ENCODE results near the gene FEV.

Gene FEV

DNA sequence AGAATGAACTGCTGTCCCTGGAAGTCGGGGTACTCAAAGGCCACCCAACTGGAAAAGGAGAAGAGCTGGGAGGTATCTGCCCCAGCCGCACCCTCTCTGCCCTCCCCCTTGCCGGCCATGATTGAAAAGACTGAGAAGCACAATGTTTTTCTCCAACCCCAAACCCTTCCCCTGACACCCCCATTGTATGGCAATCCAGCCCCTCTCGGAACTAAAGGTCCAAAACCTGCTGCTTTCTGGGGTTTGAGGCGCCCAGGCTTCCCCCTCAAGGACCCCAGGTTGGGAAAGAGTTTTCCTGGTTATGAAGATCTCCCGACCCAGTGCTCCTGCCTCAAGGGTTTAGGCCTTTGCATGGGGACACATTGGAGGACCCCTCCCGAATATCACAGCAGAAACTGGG, 7.2 kb upstream of the FEV start:
- no peak for DNase-seq

DNA sequence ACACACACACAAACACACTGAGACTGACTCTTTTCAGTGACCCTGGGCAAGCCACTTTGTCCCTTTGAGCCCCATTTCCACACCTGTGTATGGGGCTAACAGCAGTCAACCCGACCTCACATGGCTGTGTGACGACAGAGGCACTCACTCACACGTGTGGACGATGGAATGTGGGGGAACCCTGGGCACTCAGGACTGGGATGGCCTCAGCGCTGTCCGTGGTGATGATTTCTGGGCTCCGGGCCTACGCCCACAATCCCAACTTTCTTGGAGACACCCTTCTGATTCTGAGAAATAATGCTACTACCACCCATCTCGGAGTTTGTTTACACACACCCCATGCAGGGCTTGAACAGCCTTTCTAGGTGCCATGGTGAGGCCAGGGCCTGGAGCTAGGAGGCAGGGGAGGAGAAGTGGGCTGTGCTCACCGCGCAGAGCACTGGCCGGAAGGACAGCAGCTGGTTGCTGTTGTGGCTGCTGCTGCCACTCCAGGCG, 6.7 kb upstream of the FEV start:
- DNase-seq, result no peak

- no peak for DNase-seq
Observed at GRCh38 chr2:218990612-218991011, 5.6 kb upstream of the FEV start.

- DNase-seq, result no peak
Observed at GRCh38 chr2:218990052-218990451, 5.1 kb upstream of the FEV start.

- DNase-seq, result no peak
Observed at GRCh38 chr2:218988650-218989049, 3.7 kb upstream of the FEV start.

GRCh38 chr2:218988164-218988563, 3.2 kb upstream of the FEV start:
- DNase-seq, result no peak

DNA sequence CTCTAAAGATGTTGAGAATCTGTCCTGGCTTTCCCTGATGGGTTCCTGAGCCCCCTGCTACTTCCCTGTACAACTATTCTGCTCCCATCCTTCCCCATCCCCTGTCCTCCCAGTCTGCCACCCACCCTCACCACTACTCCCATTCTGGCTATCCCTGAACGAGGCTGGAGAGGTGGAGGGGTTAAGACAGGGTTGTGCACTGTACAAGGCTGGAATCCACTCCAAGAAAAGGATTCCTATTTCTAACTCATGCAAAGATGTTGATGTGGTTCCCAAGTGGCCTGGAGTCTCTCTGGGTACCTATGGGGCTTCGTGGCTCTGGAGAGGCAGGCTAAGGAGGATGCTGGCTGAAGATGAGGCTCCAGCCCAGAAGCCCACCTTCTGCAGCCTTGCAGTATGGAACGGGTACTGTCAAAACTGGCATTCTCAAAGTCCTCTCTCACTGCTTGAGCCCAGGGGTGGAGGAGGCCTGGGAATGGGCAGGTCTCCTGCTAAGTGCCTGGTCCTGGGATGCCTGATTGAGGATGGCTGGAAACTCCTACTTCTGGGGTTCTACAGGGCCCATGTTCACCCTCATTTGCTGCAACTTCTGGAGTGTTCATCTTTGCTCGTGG, 1.3 kb upstream of the FEV start:
- DNase-seq, result no peak

DNA sequence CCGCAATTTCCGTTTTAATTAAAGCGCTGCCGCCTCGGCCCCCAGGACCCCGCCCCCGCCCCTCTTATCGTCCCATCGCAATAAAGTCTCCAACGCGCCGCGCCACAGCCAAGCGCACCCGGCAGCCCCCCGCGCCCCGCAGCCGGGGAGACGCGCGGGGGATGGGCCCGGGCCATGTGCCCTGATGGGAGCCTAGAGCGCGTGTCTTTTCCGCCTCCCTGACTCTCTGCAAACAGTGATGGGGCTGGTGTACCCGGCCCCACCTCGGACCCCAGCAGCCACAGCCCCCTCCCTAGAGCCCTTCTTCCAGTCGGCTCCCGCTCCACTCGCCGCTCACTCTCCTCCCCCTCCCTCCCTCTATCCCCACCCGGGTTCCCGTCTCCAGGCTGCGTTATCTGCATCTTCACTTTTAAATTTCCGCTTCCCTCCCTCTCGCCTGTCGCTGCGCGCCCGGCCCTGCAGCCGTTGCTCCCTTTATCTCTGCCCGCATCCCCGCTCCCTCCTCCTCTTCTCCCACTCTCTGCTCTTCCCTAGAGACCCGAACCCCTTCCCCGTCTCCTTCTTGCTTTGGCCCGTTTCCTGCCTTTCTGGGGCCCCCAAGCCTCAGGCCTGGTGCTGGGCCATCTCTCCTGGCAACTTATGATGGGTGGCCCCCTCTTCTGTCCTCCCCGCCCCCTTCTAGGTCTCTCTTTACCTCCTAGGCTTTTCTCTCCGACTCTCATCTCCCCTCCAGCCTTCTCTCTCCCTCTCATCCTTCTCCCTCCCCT, 524 bp upstream of the FEV start:
- no peak for DNase-seq

DNA sequence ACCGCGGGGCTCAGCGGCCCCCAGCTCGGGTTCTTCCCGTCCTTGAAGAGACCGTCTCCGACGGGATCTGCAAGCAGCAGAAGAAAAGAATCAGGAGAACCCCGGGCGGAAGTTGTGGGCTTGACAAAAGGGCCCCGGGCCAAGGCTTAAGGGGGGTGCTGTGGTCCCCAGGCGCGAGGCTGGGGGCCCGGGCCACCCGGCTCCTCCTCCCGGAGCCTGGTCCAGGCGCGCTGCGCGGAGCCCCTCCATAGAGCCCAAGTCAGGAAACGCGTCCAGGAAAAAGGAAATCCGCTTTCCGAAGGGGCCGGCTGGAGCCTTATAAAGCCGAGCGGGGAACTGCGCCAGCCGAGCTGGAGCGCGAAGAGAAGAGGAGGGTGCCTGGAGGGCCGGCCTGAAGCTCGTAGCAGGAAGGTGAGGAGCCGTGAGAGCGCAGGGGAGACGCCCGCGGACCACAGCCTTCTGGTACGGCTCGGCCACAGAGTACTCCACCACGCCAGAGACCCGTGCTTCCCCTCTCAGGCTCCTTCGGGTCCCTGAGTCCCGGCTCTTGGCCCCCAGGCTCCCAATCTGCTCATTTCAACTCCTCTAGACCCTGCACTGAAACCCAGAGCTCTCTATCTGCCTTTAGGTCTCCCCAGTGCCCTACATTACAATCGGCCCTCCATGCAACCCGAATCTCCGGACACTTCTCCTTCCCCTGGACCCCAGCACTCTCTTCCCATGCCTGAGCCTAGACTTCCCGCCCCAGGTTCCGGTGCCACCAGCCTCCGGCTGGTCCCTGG, 554 bp downstream of the FEV start:
- DNase-seq, result no peak

GRCh38 chr2:218983934-218984238, 1.1 kb downstream of the FEV start:
- DNase-seq, result no peak

DNA sequence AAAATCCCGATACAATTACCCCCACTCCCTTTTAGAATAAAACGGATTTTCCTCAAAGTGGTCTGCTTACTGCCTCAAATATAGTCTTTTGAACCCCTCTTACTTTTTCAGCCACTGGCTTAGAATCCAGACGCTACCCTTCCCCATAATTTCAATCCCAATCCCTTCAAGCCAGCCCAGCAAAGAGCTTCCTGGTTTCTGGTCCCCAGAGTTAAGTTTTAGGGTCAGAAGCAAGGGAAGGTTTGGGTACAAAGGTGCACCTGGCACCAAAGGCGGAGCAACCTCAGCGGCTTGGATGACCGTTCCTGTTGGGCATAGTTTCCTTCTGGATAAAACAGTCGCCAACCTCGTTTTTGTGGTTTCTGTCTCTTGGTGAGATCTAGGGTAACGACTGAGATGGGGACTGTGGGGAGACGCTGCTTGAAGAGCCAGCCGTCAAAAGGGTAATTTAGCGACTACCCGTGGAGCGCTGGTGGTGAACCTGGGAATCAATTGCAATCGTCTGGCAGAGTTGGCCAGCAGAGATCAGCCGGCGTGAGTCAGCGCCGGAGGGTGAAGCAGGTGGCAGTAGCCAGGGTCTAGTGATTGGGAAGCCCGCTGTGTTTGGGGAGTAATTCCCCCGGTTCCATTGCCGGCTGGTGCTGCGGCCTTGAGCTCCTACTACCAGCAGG, 1.6 kb downstream of the FEV start:
- peak; percentile 69 for DNase-seq

- no peak for DNase-seq
Observed at GRCh38 chr2:218982586-218983262, 2.3 kb downstream of the FEV start.

GRCh38 chr2:218981881-218982585, 3.0 kb downstream of the FEV start:
- DNase-seq, result peak; percentile 40

DNA sequence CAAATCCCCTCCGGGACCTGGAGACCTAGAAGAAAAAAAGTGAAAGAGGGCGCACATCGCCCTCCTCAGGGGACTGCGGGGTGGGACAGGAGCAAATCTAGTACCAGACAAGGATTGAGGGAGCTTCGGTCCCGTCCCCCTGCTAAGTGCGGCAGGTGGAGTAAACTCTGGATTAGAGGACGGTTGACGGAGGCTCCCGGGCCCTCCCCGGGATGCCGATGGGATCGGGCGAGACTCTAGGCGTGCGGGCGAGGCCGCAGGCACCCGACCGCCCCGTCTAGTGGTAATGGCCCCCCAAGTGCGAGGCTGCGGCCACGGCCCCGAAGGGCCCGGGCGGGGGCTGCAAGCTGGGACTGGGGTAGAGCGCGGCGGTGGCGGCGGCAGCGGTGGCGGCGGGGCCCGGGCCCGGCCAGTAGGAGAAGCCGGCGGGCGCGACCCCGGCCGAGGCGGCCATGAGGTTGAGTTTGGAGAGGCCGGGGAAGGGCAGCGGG, 3.5 kb downstream of the FEV start:
- peak; percentile 8 for DNase-seq

DNA sequence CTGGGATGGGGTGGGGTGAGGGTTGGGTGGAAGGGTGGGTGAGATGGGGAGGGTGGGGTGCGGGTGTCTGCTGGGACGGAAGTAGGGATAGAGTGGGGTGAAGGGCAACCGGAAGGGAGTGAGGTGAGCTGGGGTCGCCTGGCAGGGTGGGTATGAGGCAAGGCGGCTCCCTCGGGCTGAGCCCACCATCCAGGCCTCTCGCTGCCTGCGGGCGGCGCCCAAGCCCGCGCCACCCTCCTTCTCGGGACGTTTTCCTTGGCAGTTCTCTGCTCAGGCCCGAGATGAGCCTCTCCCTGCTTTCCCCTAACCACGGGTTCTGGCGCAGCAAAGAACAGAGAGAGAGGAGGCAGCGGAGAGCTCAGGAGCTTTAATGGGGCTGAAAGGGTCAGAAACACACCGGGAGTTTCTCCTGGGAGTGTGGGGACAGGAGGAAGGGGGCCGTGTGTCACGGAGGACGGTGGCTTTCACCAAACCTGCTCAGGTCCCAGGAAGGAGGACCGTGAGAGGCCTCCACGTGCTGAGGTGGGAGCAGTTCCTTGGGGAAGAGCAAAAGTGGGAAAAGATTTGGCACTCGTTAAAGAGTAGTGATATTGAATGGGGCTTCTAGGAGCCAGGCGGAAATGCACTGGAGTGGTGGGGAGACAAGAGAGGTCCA, 4.1 kb downstream of the FEV start:
- DNase-seq, result no peak

DNA sequence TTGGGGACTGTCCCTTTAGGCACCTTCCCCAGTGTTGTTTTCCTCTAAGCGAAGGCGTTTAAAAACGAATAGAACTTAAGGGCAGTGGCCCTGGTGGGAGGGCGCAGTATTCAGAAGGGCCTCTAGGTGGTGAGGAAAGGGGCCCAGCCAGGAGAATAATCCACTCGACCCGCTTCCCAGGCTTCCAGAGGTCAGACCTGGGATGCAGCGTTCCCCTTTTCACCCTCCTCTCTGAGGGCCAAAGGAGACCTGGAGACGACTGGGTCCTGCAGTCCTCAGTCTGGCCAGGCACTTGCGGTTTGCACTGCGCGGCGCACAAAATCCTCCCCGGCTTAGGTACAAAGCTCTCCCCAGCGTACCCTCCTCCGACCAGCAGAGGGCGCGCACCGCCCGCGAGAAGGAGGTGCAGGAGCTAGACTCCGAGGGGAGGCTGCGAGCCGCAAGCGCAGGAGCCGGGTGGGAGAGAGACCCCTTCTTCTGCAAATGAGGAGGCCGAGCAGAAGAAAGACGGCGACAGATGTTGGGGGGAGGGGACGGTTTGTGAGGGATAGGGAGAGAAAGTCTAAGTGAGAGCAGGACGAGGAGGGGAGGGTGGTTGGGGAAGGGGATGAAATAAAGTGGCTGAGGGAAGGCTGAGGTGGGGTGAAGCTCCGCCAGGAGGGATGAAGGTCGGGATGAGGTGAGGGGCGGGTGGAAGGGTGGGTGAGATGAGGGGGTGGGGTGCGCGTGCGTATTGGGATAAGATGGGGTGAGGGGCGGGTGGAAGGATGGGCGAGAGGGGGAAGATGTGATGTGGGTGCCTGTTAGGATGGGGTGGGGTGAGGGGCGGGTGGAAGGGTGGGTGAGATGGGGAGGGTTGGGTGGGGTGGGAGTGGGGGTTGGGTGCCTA, 4.9 kb downstream of the FEV start:
- DNase-seq, result peak; percentile 69

DNA sequence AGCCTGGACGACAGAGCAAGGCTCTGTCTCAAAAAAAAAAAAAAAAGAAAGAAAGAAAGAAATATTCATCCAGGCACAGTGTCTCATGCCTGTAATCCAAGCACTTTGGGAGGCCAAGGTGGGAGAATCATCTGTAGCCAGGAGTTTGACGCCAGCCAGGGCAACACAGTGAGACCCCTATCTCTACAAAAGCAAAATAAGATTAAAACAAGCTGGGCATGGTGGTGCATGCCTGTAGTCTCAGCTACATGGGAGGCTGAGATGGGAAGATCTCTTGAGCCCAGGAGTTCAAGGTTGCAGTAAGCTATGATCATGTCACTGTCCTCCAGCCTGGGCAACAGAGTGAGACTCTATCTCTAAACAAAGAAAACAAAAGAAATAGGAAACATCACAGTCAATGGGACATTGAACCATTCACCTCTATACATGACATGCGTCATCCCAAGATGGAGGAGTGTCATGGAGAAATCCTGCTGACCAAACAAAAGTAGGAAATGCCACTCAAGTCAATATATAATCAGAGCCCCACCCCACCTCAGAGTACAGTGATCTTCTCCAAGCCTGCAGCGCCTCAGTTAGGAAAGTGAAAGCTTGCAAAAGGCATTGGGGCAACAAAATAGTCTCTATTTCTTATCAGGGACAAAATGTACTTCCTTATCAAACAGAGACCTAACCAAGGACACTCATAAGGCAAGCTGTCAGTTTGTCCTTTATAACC, 9.8 kb downstream of the FEV start:
- no peak for DNase-seq

DNA sequence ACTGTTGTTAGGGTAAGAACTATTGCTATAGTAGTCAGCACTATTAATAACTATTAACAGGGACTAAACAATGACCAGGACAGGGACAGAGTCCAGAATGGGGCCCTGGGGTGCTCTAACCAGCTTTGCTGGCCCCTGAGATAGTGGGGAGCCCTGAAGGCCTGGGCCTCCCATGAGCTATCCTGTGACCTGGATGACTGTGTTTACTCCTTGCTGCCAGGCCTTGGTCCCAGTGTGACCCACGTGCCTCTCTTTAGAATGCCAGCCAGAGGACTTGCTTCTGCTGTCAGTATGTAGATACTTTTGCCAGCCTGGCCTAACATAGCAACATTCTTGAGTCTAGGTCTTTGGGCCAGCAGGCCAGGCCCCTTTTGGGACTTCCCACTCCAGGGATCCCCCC, 14.1 kb downstream of the FEV start:
- DNase-seq, result no peak

- DNase-seq, result peak; percentile 63
Observed at GRCh38 chr2:218964041-218964771, 20.8 kb downstream of the FEV start.

All from NCI-H146 (cell line).